Osteocyte (in vitro differentiated cells): ENCODE data around the gene NMNAT1. TPM values are rescaled to one million over a fixed set of nuclear protein-coding genes. Genes with fewer than 3 reads are reported as not detected.
"Not testable (repeated sequence)": the region's sequence is repeated elsewhere in the genome, so short reads cannot be mapped to it uniquely, and the experiment has no call there.

Experiments
- DNase-seq: peaks from one replicate; pipeline ENCODE4 v3.0.0; 2021; ENCODE audit warnings: mixed read lengths; ENCODE audit not compliant: unreplicated experiment; ENCODE audit errors: extremely low spot score
- H3K27ac Mint-ChIP-seq: one replicate; pipeline ENCODE4 v1.8.0; 2021; ENCODE audit warnings: mild to moderate bottlenecking, mixed read lengths; ENCODE audit not compliant: unreplicated experiment
- H3K27me3 Mint-ChIP-seq: one replicate; pipeline ENCODE4 v1.8.0; 2021; ENCODE audit warnings: mixed read lengths; ENCODE audit not compliant: unreplicated experiment
- H3K36me3 Mint-ChIP-seq: one replicate; pipeline ENCODE4 v1.8.0; 2021; ENCODE audit warnings: mixed read lengths; ENCODE audit not compliant: unreplicated experiment
- H3K4me1 Mint-ChIP-seq: one replicate; pipeline ENCODE4 v1.8.0; 2021; ENCODE audit warnings: mixed read lengths; ENCODE audit not compliant: unreplicated experiment
- H3K4me3 Mint-ChIP-seq: one replicate; pipeline ENCODE4 v1.8.0; 2021; ENCODE audit warnings: mild to moderate bottlenecking, moderate library complexity, mixed read lengths; ENCODE audit not compliant: unreplicated experiment
- H3K9me3 Mint-ChIP-seq: one replicate; pipeline ENCODE4 v1.8.0; 2021; ENCODE audit warnings: mixed read lengths; ENCODE audit not compliant: unreplicated experiment
- total RNA-seq: library from RNA; stranded (reverse); gene quantifications from 2 replicates; pipeline ENCODE4 v1.2.1, GENCODE V29; 2021
- TF ChIP-seq, protein P1 (sequence below): fragments of 200-600 bp; sonication (generic); IDR thresholded peaks from 2 replicates; pipeline ENCODE4 v1.5.0; 2021; ENCODE audit warnings: antibody characterized with exemption, mild to moderate bottlenecking, moderate library complexity

NMNAT1 gene
- total RNA-seq, 1 donor from 2014 or later: 14.5 TPM

DNA sequence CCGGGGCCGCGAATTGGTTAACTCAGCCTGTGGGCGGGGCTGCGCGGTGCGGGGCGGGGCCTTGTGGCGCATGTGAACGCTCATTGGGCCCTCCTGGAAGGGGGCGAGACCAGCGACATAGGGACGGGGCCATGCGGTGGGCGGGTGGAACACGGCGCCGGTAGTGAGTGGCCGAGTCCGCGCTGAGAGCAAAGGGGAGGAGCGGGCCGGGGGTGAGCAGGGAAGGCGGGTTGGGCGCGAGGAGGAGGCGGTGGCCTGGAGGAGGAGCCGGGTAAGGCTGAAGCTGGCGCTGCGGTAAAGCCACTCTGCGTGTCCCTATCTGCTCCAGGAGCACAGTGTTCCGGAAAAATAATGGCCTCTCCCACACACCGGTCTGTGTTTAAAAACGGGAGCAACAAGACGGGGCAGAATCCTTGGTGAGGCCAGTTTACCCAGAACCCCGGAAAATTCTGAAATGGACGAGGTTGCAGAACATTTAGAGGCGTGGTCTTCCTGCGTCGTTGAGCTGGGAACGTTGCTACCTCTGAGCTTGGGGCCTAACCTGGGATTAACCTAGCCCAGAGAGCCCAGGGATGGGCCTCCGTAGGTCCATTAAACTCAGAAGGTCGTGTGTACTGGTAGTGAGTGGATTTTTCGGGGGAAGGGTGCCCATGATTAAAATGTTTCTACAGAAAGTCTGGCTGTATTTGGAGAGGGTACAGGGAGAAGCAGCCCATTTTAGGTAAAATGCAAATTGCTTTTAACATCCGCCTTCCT is 32.7 kb upstream of the NMNAT1 start:
- no peaks in the 10 kb centered on the region for H3K9me3 Mint-ChIP-seq
- H3K4me1 Mint-ChIP-seq: peaks cover 23% of the 10 kb centered on the region
- DNase-seq: peak; percentile 100
- TF ChIP-seq, protein P1, sequence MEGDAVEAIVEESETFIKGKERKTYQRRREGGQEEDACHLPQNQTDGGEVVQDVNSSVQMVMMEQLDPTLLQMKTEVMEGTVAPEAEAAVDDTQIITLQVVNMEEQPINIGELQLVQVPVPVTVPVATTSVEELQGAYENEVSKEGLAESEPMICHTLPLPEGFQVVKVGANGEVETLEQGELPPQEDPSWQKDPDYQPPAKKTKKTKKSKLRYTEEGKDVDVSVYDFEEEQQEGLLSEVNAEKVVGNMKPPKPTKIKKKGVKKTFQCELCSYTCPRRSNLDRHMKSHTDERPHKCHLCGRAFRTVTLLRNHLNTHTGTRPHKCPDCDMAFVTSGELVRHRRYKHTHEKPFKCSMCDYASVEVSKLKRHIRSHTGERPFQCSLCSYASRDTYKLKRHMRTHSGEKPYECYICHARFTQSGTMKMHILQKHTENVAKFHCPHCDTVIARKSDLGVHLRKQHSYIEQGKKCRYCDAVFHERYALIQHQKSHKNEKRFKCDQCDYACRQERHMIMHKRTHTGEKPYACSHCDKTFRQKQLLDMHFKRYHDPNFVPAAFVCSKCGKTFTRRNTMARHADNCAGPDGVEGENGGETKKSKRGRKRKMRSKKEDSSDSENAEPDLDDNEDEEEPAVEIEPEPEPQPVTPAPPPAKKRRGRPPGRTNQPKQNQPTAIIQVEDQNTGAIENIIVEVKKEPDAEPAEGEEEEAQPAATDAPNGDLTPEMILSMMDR: no peak
- peak overlapping the region; percentile 98 for H3K27ac Mint-ChIP-seq
- H3K27me3 Mint-ChIP-seq: no peaks in the 10 kb centered on the region
- peaks cover 2% of the 10 kb centered on the region for H3K36me3 Mint-ChIP-seq
- H3K4me3 Mint-ChIP-seq: peak overlapping the region; percentile 93

DNA sequence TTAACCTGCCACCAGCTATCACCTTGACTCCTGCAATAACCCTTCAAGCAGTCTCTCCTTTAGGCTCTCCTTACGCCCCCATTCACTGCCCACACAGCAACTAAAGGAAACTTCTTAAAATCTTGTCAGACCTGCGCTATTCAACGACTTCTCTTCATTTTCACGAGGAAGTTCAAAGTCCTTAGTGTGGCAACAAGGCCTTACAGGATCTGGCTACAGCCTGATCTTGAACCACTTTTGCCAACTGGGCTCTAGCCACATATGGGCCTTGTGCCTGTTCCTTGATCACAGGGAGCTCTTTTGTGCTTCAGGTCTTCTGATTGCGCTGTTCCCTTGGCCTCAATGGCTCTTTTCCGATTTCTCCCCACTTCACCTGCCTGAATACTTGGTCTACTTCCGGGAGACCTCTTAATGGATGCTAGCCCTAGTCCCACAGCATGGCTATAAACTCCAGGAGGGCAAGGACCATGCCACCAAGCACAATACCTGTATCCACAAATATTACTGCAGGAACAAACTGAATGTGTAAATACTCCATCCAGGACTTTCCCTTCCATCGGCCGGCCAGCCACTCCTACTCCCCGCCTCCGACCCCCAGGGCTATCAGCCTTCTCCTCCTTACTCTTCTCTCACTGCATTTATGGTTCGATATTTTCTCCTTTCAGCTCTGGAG is 30.9 kb upstream of the NMNAT1 start:
- DNase-seq: no peak
- H3K27me3 Mint-ChIP-seq: no peaks in the 10 kb centered on the region
- no peak overlapping the region for H3K27ac Mint-ChIP-seq
- H3K4me3 Mint-ChIP-seq: peak overlapping the region; percentile 34
- H3K36me3 Mint-ChIP-seq: peaks cover 2% of the 10 kb centered on the region
- TF ChIP-seq, protein P1: no peak
- H3K4me1 Mint-ChIP-seq: peaks cover 21% of the 10 kb centered on the region
- H3K9me3 Mint-ChIP-seq: no peaks in the 10 kb centered on the region

DNA sequence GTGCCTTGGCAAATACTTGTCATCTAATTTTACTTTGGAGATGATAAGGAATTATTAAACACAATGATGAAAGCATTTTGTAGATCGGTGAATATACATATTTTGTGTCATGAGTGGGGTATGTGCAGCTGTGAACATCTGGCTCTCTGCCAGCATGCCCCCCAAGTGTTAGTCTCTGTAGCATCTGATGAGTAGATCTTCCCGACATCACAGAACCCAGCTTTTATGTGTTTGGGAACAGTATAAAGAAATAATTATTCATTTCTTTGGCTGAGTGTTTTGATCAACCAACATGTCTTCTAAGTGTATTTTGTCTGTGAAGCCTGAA is 28.7 kb upstream of the NMNAT1 start:
- Mint-ChIP-seq H3K27ac (no peak overlapping the region), H3K4me3 (no peak overlapping the region), H3K27me3 (no peaks in the 10 kb centered on the region), H3K4me1 (peaks cover 9% of the 10 kb centered on the region), H3K36me3 (no peaks in the 10 kb centered on the region), H3K9me3 (no peaks in the 10 kb centered on the region)
- no peak for DNase-seq
- TF ChIP-seq, protein P1: no peak

DNA sequence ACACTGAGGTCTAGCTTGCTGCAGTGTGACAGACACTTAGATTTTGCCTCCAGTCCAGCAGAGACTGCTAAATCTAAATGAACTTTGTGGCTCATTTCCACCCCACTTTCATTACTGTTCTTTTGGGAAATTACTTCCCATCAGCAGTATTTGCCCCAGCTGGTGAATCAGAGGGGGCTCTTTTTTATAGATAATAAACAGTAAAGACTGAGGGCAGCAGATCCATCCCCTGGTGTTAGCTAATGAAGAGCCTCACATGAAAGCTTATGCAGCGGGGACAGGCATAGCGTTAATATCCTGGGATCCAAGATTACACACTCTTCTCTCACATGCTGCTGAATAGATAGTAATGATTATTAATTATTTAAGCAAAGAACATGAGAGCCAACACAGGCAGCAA is 26.8 kb upstream of the NMNAT1 start:
- TF ChIP-seq, protein P1: no peak
- no peak for DNase-seq
- Mint-ChIP-seq H3K27ac (no peak overlapping the region), H3K4me1 (peaks cover 6% of the 10 kb centered on the region), H3K4me3 (no peak overlapping the region), H3K27me3 (no peaks in the 10 kb centered on the region), H3K9me3 (no peaks in the 10 kb centered on the region), H3K36me3 (no peaks in the 10 kb centered on the region)

DNA sequence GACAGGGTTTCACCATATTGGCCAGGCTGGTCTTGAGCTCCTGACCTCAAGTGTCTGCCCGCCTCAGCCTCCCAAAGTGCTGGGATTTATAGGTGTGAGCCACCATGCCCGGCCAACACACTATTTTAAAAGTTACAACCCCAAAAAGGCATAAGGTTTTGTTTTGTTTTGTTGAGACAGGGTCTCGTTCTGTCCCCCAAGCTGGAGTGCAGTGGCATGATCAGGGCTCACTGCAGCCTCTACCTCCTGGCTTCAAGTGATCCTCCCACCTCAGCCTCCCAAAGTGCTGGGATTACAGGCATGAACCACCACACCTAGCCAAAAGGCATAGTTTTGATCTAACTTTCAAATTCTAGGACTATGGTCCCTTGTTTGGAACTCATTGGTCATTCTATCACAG is 25.8 kb upstream of the NMNAT1 start:
- H3K27ac Mint-ChIP-seq, H3K4me3 Mint-ChIP-seq, H3K9me3 Mint-ChIP-seq, H3K36me3 Mint-ChIP-seq, H3K27me3 Mint-ChIP-seq, H3K4me1 Mint-ChIP-seq, DNase-seq: not testable (repeated sequence)
